PC-3 (cell line): ENCODE data around the gene MME.

ENCODE experiments used
- EZH2 ChIP-seq: fragments of 300-600 bp; sonication (generic); IDR thresholded peaks from one replicate; pipeline ENCODE4 v1.6.1; 2017; ENCODE audit warnings: antibody characterized with exemption, mild to moderate bottlenecking, low read length; ENCODE audit not compliant: unreplicated experiment
- EZH2phosphoT487 ChIP-seq: fragments of 300-600 bp; sonication (generic); IDR thresholded peaks from 2 replicates; pipeline ENCODE4 v1.6.1; 2018; ENCODE audit warnings: mild to moderate bottlenecking, antibody characterized with exemption, low read length, borderline replicate concordance
- TF ChIP-seq, protein P1 (sequence below): fragments of 300-600 bp; sonication (generic); conservative IDR thresholded peaks from 2 replicates; pipeline ENCODE4 v1.5.1; 2017; ENCODE audit warnings: antibody characterized with exemption, low read depth, mild to moderate bottlenecking, low read length

DNA sequence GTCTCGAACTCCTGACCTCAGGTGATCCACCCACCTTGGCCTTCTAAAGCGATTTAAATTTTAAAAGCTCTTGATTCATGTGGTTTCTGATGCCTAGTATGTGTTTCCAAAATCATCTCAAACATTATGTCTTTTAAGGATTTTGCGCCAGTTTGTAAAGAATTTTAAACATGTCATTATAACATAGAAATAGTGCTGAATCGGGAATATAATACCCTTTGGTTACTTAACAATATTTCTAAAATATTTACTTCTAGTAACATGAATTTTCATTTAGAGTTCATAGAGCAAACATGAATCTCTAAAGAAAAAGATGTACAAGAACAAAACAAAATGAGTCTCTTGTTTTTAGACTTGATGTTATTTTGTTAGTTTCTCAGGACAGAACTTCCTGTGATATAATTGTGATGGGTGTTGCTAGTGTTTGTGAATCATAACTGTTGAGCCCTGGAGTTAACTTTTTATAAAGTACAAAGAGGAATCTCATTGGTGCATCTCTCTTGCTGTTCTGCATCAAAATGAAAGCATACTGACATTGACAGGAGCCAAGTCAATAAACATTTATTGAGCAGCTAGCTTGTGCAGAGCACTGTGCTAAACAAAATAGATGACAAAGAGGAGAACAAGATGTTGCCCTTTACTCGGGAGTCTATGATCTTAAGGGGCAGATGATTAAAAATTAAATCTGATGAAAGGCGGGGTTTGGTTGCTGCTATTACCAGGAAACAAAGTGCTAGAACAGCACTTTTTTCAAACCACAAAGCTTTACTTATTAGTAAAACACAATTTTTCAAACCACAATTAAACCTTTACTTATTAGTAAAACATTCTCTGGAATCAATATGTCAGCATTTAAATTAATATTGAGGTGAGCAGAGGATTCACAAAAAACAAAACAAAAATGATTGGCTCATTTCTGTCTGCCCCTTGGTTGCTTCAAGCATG is 73.4 kb downstream of the MME start:
- TF ChIP-seq, protein P1, sequence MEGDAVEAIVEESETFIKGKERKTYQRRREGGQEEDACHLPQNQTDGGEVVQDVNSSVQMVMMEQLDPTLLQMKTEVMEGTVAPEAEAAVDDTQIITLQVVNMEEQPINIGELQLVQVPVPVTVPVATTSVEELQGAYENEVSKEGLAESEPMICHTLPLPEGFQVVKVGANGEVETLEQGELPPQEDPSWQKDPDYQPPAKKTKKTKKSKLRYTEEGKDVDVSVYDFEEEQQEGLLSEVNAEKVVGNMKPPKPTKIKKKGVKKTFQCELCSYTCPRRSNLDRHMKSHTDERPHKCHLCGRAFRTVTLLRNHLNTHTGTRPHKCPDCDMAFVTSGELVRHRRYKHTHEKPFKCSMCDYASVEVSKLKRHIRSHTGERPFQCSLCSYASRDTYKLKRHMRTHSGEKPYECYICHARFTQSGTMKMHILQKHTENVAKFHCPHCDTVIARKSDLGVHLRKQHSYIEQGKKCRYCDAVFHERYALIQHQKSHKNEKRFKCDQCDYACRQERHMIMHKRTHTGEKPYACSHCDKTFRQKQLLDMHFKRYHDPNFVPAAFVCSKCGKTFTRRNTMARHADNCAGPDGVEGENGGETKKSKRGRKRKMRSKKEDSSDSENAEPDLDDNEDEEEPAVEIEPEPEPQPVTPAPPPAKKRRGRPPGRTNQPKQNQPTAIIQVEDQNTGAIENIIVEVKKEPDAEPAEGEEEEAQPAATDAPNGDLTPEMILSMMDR = no peak
- TF ChIP-seq EZH2phosphoT487 (no peak), EZH2 (no peak)
